AG04450 (cell line): ENCODE results near the gene MYH10. TPM values are rescaled to one million over a fixed set of nuclear protein-coding genes. Genes with fewer than 3 reads are reported as not detected.

ENCODE experiments used
- CTCF ChIA-PET: fragments of 300-600, 350-600 bp; formaldehyde crosslinking; extraction: SDS; loops from one replicate; lab custom pipeline; 2022; ENCODE audit warnings: antibody characterized with exemption, inconsistent platforms; lab: Charles Lee
- POLR2A ChIA-PET: fragments of 350-600 bp; formaldehyde crosslinking; extraction: SDS; loops from one replicate; lab custom pipeline; 2021; ENCODE audit warnings: antibody characterized with exemption, inconsistent platforms; lab: Yijun Ruan, JAX
- DNase-seq: peaks from one replicate; pipeline ENCODE4 v3.0.0-alpha.2; 2011; ENCODE audit warnings: low read depth, low spot score
- H3K27ac ChIP-seq: one replicate; pipeline ENCODE4 v1.5.1; 2012; ENCODE audit warnings: low read depth, low read length, control low read depth
- H3K27me3 ChIP-seq: one replicate; pipeline ENCODE4 v1.6.0; 2012; ENCODE audit warnings: low read length; ENCODE audit not compliant: control insufficient read depth, insufficient read depth
- H3K4me3 ChIP-seq: 2 replicates; pipeline ENCODE4 v1.5.1; 2011; ENCODE audit warnings: mild to moderate bottlenecking, low read depth, low read length, control low read depth
- H3K9me3 ChIP-seq: 2 replicates; pipeline ENCODE4 v1.5.1; 2012; ENCODE audit warnings: low read length; ENCODE audit not compliant: control insufficient read depth, insufficient read depth
- CTCF ChIP-seq: IDR thresholded peaks from 2 replicates; pipeline ENCODE4 v1.5.1; 2011; ENCODE audit warnings: low read depth, low read length, control low read depth, inconsistent platforms
- polyA plus RNA-seq: library from polyadenylated mRNA; depleted of rRNA; stranded (reverse); fragments of >200 nt; gene quantifications from 2 replicates; pipeline ENCODE4 v1.2.3, GENCODE V29; 2011

MYH10 gene
- polyA plus RNA-seq, 1 experiment, result 103 TPM

- CTCF ChIA-PET, result interaction anchor here (1.2 kb wide), 1 partner anchor 273 kb away, joined by 3 read pairs; the partner anchor contains the start of gene KRABD2
- no peak for TF ChIP-seq CTCF
Measured at GRCh38 chr17:8650119-8650499, 19.6 kb upstream of the MYH10 start.

GRCh38 chr17:8649157-8650118 is 18.9 kb upstream of the MYH10 start:
- DNase-seq, result peak; percentile 92
- H3K9me3 ChIP-seq, result no peaks in the 10 kb centered on the region
- H3K4me3 ChIP-seq, result no peak overlapping the region
- no peaks in the 10 kb centered on the region for H3K27me3 ChIP-seq
- POLR2A ChIA-PET, result interaction anchor here (0.6 to 0.7 kb wide), 2 partner anchors 33 to 266 kb away, joined by 3 read pairs; no protein-coding TSS in a partner anchor
- H3K27ac ChIP-seq, result peak overlapping the region; percentile 73
- CTCF ChIA-PET, result interaction anchor here (1.2 kb wide), 1 partner anchor 273 kb away, joined by 3 read pairs; the partner anchor contains the start of gene KRABD2
- TF ChIP-seq CTCF, result no peak

More at GRCh38 chr17:8650119-8650499, 19.6 kb upstream of the MYH10 start:
- Histone ChIP-seq H3K4me3 (no peak overlapping the region), H3K27me3 (no peaks in the 10 kb centered on the region), H3K27ac (peak overlapping the region; percentile 73), H3K9me3 (no peaks in the 10 kb centered on the region)
- POLR2A ChIA-PET, result interaction anchor here (0.6 kb wide), 1 partner anchor 34 kb away, joined by 3 read pairs; no protein-coding TSS in a partner anchor
- DNase-seq, result no peak

GRCh38 chr17:8647956-8648355 is 17.4 kb upstream of the MYH10 start:
- H3K4me3 ChIP-seq, result no peak overlapping the region
- H3K27ac ChIP-seq, result no peak overlapping the region
- H3K27me3 ChIP-seq, result peaks cover 6% of the 10 kb centered on the region
- CTCF ChIA-PET, result no interaction called here
- no peak for TF ChIP-seq CTCF
- no peaks in the 10 kb centered on the region for H3K9me3 ChIP-seq
- DNase-seq, result no peak
- POLR2A ChIA-PET, result no interaction called here

- ChIA-PET CTCF (no interaction called here), POLR2A (no interaction called here)
- H3K27me3 ChIP-seq, result peaks cover 6% of the 10 kb centered on the region
- H3K4me3 ChIP-seq, result no peak overlapping the region
- no peak overlapping the region for H3K27ac ChIP-seq
- DNase-seq, result no peak
- no peaks in the 10 kb centered on the region for H3K9me3 ChIP-seq
- no peak for TF ChIP-seq CTCF
Measured at GRCh38 chr17:8647202-8647601, 16.7 kb upstream of the MYH10 start.

- no peak overlapping the region for H3K27ac ChIP-seq
- POLR2A ChIA-PET, result no interaction called here
- no peaks in the 10 kb centered on the region for H3K9me3 ChIP-seq
- no peak overlapping the region for H3K4me3 ChIP-seq
- peaks cover 19% of the 10 kb centered on the region for H3K27me3 ChIP-seq
- CTCF ChIA-PET, result no interaction called here
- no peak for TF ChIP-seq CTCF
- DNase-seq, result no peak
Measured at GRCh38 chr17:8644507-8644902, 14.0 kb upstream of the MYH10 start.
